GM12801 (cell line): Measurements from ENCODE around the gene NCR3LG1.

Source experiments
- CTCF ChIP-seq: IDR thresholded peaks from one replicate; pipeline ENCODE4 v1.5.1; 2011; ENCODE audit warnings: control low read depth; ENCODE audit not compliant: insufficient read length; ENCODE audit errors: extremely low read depth

Gene NCR3LG1

DNA sequence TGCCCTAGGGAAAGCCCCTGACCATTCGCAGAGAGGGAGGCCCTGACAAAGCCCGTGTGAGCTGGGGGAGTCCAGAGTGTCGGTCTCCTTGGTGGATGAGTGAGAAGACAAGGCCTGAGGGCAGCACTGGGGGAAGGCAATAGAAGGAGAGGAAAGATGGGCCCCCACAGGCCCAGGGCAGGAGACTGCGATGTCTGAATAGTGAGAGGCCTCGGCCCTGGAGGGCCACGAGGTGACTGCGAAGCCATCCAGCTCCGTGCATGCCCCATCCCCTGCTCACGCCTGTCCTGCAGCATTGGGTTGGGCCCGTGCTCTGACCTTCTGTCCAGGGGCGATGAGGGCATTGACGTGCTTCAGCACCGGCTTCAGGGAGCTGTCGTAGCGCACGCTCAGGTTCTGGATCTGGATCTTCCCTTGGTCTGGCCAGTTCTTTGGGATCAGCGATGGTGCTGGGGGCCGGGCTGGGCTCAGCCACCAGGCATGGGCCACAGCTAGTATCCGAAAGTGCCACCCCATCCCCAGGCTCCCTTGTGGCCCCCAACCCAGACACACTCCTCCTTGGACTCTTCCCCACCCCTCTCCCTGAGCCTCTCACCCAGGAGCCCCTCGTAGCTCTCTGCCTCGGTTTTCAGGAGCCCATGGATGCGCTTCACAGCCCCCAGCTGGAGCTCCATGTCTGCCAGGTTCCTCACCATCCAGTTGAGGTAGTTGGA lies 45.2 kb downstream of the NCR3LG1 start:
- TF ChIP-seq CTCF = no peak

DNA sequence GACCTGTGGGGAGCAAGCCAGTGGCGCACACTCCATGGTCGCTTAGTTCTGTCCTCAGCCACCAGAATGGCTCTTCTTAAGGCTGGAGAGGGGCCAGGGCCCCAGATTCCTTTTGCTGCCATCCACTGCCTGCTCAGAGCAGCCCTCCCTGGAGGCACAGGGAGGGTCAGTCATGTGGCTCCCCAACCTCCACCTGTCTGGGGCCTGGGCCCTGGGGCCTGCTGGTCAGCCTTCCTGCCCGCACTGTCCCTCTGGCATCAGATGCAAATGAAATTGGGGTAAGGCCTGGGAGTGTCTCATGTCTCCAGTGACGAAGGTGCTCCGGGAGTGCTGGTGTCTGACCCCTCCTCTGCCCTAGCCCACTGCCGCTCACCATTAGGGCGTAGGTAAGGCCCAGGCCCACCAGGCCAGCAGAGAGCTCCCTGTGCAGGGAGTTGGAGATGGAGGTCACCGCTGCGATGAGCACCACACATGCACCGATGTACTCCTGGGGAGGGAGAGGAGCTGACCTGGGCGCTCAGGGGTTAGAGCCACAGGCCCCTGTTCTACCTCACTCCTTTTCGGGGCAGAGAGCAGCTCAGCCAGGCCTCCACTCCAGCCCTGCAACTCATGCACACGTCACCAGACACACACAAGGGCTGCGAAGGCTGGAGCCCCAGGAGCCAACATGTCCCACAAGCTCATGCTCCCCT lies 45.9 kb downstream of the NCR3LG1 start:
- no peak for TF ChIP-seq CTCF

- no peak for TF ChIP-seq CTCF
Observed at GRCh38 chr11:17399236-17399635, 47.6 kb downstream of the NCR3LG1 start.

- no peak for TF ChIP-seq CTCF
Observed at GRCh38 chr11:17400048-17400775, 48.6 kb downstream of the NCR3LG1 start.

DNA sequence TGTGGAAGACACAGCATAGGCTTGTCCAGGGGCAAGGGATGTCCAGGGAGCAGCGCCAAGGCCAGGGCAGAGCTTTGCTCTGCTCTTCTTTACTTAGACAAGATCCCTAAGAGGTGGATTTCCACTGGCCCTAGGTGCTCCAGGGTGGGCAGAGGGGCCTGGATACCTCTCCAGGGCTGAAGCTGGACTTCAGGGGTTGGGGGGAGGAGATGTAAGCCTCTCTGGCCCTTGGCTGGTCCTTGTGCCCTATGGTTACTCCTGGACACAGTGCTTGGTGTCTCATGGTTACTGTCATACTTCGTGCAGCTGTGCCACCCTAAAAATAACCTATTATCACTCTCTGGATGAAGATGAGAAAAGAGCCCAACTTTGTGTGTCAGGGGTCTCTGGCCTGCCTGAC lies 49.7 kb downstream of the NCR3LG1 start:
- TF ChIP-seq CTCF = no peak

DNA sequence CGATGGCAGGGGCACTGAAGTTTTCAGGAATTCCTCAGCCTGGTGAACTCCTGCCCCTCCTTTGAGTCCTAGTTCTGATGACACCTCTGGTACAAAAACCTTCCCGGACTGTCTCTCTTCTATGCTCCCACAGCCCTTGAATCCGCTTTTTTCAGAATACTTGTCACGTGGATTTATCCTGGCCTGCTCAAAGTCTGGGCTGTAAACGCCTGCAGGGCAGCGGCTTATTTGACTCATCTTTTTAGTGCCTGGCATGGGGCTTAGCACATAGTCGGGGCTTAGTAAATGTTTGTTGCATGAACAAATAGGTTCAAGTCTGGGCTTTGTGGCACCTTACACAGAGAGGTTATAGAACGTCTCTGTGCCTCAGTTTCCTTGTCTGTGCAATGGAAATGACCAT lies 50.2 kb downstream of the NCR3LG1 start:
- no peak for TF ChIP-seq CTCF

- no peak for TF ChIP-seq CTCF
Observed at GRCh38 chr11:17402486-17402885, 50.9 kb downstream of the NCR3LG1 start.
